Breast epithelium (tissue), 4 donors: ENCODE measurements around the gene EGFL7. TPM values are rescaled to one million over a fixed set of nuclear protein-coding genes. Genes with fewer than 3 reads are reported as not detected.

Source experiments
- DNase-seq, 2 donors: peaks; one replicate each; pipeline ENCODE4 v3.0.0-alpha.2; 2019; ENCODE audit warnings: low spot score in 2 of 2
- H3K27ac ChIP-seq, 2 donors: fragments of 200-600 bp; sonication (generic) in 1 of 2; one replicate each; pipeline ENCODE4 v1.5.1; 2016 to 2019; ENCODE audit warnings: mild to moderate bottlenecking in 1 of 2
- H3K27me3 ChIP-seq, 2 donors: fragments of 200-600 bp; sonication (generic) in 1 of 2; one replicate each; pipeline versions ENCODE4 v1.5.1 to v1.6.0; 2017 to 2019; ENCODE audit warnings: control low read depth in 1 of 2, mild to moderate bottlenecking in 1 of 2
- H3K36me3 ChIP-seq: fragments of 200-600 bp; one replicate; pipeline ENCODE4 v1.5.1; 2019
- H3K4me1 ChIP-seq, 2 donors: fragments of 200-600 bp; sonication (generic); one replicate each; pipeline ENCODE4 v1.5.1; 2016 to 2019; ENCODE audit warnings: control low read depth in 1 of 2
- H3K4me3 ChIP-seq, 3 donors: fragments of 200-600 bp; sonication (generic); 1 replicate in 2 of 3; 2 replicates in 1 of 3; pipeline ENCODE4 v1.5.1; 2016 to 2019; ENCODE audit warnings: mild to moderate bottlenecking in 3 of 3, moderate library complexity in 2 of 3
- H3K9me3 ChIP-seq, 2 donors: fragments of 200-600 bp; sonication (generic) in 1 of 2; one replicate each; pipeline ENCODE4 v1.5.1; 2016 to 2019; ENCODE audit warnings: control low read depth in 1 of 2
- CTCF ChIP-seq, 3 donors: fragments of 450-650 bp; IDR thresholded peaks; one replicate each; pipeline ENCODE4 v1.5.1; 2016 to 2017; ENCODE audit warnings: antibody characterized with exemption in 3 of 3, mild to moderate bottlenecking in 3 of 3, moderate library complexity in 3 of 3
- POLR2A ChIP-seq: fragments of 450-650 bp; IDR thresholded peaks from one replicate; pipeline ENCODE4 v1.6.1; 2016; ENCODE audit warnings: antibody characterized with exemption, mild to moderate bottlenecking, moderate library complexity
- POLR2AphosphoS5 ChIP-seq, 3 donors: sonication (generic); formaldehyde crosslinking; IDR thresholded peaks; one replicate each; pipeline ENCODE4 v1.6.1; 2017; ENCODE audit warnings: antibody characterized with exemption in 3 of 3
- intact Hi-C: fragments of 100-400 bp; cut with DNase I; formaldehyde crosslinking; loops from one replicate; pipeline ENCODE4 v1.15.1; 2023; ENCODE audit warnings: low total_unique reads
- total RNA-seq, 3 donors: library from RNA; depleted of rRNA; stranded (reverse); fragments of >200 nt; gene quantifications; one replicate each; pipeline ENCODE4 v1.1.0, GENCODE V29; 2016

Gene EGFL7
- total RNA-seq, 3 donors from 2014 or later, result 48.9 to 138 (median 53.4) TPM

GRCh38 chr9:136664000-136664915 lies 1.5 kb downstream of the EGFL7 start:
- Histone ChIP-seq H3K27ac (peak overlapping the region in 1 of 2 donors; percentile 25), H3K9me3 (no peaks in the 10 kb centered on the region), H3K27me3 (peaks cover 0 to 57% of the 10 kb centered on the region in 2 donors), H3K4me3 (peak overlapping the region; percentile 47 to 69 (median 51)), H3K4me1 (peaks cover 0 to 4% of the 10 kb centered on the region in 2 donors), H3K36me3 (no peaks in the 10 kb centered on the region)
- TF ChIP-seq CTCF (IDR thresholded peaks at IDR 0.05) (no peak), POLR2A (no peak), POLR2AphosphoS5 (IDR thresholded peaks at IDR 0.05) (no peak)
- no peak for DNase-seq
- intact Hi-C loops, result no loop called here

- peaks cover 2 to 59% of the 10 kb centered on the region in 2 donors for H3K27me3 ChIP-seq
- H3K36me3 ChIP-seq, result no peaks in the 10 kb centered on the region
- peaks cover 0 to 4% of the 10 kb centered on the region in 2 donors for H3K4me1 ChIP-seq
- H3K4me3 ChIP-seq, result peak overlapping the region; percentile 47 to 69 (median 51)
- DNase-seq, result no peak
- TF ChIP-seq POLR2A (no peak), POLR2AphosphoS5 (IDR thresholded peaks at IDR 0.05) (no peak), CTCF (IDR thresholded peaks at IDR 0.05) (no peak)
- intact Hi-C loops, result no loop called here
- no peaks in the 10 kb centered on the region for H3K9me3 ChIP-seq
- peak overlapping the region in 1 of 2 donors; percentile 13 for H3K27ac ChIP-seq
Observed at GRCh38 chr9:136665111-136665703, 2.5 kb downstream of the EGFL7 start.

- intact Hi-C loops, result no loop called here
- Histone ChIP-seq H3K9me3 (no peaks in the 10 kb centered on the region), H3K27ac (no peak overlapping the region), H3K27me3 (peaks cover 3 to 58% of the 10 kb centered on the region in 2 donors), H3K4me1 (peaks cover 0 to 4% of the 10 kb centered on the region in 2 donors), H3K4me3 (peak overlapping the region; percentile 47 to 69 (median 51)), H3K36me3 (no peaks in the 10 kb centered on the region)
- DNase-seq, result no peak
- TF ChIP-seq POLR2AphosphoS5 (IDR thresholded peaks at IDR 0.05) (no peak), CTCF (IDR thresholded peaks at IDR 0.05) (no peak), POLR2A (no peak)
Observed at GRCh38 chr9:136665704-136666371, 3.1 kb downstream of the EGFL7 start.

GRCh38 chr9:136666372-136667213 lies 3.9 kb downstream of the EGFL7 start:
- TF ChIP-seq POLR2A (no peak), CTCF (IDR thresholded peaks at IDR 0.05) (no peak), POLR2AphosphoS5 (IDR thresholded peaks at IDR 0.05) (no peak)
- intact Hi-C loops, result no loop called here
- peaks cover 0 to 4% of the 10 kb centered on the region in 2 donors for H3K4me1 ChIP-seq
- H3K27ac ChIP-seq, result no peak overlapping the region
- peaks cover 3 to 57% of the 10 kb centered on the region in 2 donors for H3K27me3 ChIP-seq
- H3K36me3 ChIP-seq, result no peaks in the 10 kb centered on the region
- H3K4me3 ChIP-seq, result peak overlapping the region; percentile 42 to 69 (median 47)
- DNase-seq, result no peak
- no peaks in the 10 kb centered on the region for H3K9me3 ChIP-seq
